ENCODE data around the gene REM1.

DNA sequence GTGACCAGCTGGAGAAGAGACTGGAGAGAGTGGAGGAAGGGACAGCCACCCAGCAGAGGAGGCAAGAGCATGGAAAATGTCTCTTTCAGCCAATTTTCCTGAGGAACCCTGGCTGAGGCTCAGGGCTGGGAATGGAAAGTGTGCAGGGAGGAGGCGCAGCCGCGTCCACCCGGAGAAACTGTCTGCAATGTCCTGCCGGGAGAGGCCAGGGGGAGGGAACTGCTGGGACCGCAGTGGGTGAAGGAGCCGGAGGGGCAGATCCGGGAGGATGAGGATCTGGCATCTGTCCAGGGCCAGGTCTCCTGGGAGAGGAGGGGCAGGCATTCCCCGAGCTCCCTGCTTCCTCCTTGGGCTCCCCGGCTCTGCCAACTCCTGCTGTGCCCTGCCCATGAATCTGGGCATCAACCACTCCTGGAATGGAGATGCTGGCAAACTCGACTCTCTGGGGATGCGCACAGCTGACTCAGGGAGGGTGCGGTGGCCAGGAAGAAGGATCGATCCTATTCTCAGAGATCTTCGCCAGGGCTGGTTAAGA, 21.7 kb downstream of the REM1 start:
- TF ChIP-seq, protein P1, sequence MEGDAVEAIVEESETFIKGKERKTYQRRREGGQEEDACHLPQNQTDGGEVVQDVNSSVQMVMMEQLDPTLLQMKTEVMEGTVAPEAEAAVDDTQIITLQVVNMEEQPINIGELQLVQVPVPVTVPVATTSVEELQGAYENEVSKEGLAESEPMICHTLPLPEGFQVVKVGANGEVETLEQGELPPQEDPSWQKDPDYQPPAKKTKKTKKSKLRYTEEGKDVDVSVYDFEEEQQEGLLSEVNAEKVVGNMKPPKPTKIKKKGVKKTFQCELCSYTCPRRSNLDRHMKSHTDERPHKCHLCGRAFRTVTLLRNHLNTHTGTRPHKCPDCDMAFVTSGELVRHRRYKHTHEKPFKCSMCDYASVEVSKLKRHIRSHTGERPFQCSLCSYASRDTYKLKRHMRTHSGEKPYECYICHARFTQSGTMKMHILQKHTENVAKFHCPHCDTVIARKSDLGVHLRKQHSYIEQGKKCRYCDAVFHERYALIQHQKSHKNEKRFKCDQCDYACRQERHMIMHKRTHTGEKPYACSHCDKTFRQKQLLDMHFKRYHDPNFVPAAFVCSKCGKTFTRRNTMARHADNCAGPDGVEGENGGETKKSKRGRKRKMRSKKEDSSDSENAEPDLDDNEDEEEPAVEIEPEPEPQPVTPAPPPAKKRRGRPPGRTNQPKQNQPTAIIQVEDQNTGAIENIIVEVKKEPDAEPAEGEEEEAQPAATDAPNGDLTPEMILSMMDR (IDR thresholded peaks at IDR 0.05): no peak
- no peak for TF ChIP-seq POLR2A (IDR thresholded peaks at IDR 0.05)

Measured in lower leg skin (tissue), 3 donors.